HG02610 (cell line): ENCODE measurements around the gene CABP2.
"Not testable (repeated sequence)": the region's sequence is repeated elsewhere in the genome, so short reads cannot be mapped to it uniquely, and the experiment has no call there.

Source experiments
- ATAC-seq: cut with Tn5 transposase; IDR thresholded peaks from one replicate; pipeline ENCODE4 v1.9.1; 2021; ENCODE audit warnings: mild to moderate bottlenecking, moderate library complexity; ENCODE audit not compliant: unreplicated experiment

CABP2 gene

GRCh38 chr11:67522844-67523555 lies at the start of gene CABP2:
CABP2 (minus strand) TSS chr11:67523446; CDS start chr11:67523326, 120 bp downstream.
- no peak for ATAC-seq

DNA sequence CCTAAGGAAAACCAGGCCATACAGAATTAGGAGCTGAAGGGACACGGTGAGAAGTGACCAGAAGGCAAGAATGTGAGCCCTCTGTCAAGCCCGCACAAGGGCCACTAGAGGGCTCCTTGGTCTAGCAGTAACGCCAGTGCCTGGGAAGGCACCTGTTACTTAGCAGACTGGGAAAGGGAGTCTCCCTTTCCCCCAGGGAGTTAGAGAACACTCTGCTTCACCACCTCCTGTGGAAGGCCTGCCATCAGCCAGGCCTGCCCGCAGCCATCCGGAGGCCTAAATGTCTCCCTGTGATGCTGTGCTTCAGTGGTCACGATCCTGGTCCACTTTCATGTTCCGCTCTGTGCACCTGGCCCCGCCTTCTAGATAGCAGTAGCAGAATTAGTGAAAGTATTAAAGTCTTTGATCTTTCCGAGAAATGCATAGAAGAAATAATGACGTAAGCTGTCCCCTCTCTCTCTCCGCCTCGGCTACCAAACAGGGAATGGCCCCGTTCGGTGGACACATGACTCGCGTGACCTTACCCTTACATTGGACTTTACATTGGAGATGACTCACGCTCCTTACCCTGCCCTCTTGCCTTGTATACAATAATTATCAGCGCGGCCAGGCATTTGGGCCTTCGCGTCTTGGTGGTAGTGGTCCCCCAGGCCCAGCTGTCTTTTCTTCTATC lies 49.6 kb upstream of the CABP2 start:
- no peak for ATAC-seq

DNA sequence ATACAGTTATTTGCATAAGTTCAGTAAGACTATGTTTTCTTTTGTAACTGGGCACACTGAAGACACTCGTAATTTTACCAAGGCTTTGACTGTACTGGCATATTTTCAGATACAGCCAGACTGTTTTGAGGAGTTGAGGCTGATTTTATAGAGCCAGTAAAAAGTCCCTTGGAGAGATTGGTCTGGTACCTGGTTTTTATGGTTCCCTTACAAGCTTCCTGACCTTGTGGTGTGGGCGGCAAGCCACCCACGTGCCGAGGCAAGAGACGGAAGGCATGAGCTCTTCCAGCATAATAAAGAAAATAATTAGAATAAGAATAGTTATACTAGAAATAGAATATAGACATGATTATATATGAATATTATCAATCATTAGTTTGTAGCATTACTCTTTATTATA lies 49.1 kb upstream of the CABP2 start:
- no peak for ATAC-seq

GRCh38 chr11:67571443-67571842 lies 48.2 kb upstream of the CABP2 start:
- ATAC-seq, result no peak

DNA sequence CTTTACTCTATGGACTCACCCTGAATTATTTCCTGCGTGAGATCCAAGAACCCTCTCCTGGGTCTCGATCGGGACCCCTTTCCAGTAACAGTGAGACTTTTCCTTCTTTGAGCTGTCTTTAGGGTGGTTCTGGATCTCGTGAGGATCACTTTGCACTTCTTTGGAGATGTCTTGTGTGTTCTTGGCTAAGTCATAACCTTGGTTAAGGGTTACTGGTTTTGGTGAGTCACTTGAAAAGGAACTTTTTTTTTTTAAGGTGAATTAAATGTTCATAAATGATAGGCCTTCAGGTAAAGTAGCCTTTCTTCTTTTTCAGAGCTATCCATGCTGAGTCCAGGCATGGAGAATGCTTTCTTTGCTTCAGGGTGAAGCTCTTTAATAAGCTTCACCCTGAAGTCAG lies 41.0 kb upstream of the CABP2 start:
- ATAC-seq, result no peak

DNA sequence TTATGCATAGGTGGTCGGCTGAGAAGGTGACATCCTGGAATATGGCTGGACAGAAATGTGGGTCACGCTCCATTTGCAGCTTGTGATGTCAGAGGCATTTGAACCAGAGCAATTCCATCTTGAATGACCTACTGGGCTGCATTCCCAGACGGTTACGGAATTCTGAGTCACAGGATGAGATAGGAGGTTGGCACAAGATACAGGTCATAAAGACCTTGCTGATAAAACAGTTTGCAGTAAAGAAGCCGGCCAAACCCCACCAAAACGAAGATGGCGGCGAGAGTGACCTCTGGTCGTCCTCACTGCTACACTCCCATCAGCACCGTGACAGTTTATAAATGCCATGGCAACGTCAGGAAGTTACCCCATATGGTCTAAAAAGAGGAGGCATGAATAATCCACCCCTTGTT lies 40.5 kb upstream of the CABP2 start:
- not testable (repeated sequence) for ATAC-seq

DNA sequence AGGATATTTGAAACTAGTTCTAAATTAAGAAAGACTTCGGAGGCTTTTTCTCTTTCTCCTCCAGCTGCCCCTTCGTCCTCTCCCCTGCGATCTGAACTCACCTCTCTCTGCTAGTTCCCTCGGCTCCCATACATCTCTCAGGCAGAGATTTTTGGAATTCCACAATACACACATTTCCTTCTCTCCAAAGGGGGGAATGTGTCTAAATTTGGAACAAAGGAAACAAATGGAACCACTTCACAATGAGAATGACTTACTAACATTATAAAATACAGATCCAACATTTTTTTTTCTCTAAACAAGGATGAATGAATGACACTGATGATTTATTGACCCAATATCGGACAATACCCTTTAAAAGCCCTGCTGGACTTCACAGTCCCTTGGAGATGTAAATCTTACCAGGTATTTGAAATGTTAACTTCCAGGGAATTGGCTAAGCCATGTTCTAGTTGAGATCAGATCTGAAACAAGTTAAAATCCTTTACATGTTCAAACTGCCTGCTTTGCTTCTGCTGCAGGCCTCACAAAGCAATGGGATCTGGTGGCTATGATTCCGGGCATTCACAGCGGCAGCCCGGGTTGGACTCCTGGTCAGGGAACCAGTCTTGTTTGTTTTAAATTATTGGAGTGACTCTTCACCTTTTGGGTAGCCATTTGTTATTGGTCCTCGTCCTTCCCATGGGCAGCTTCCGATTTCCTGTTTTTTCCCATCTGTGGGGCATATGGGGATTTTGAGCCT lies 39.9 kb upstream of the CABP2 start:
- ATAC-seq, result no peak

- ATAC-seq, result peak; percentile 62
These were observed 38.8 kb upstream of the CABP2 start for GRCh38 chr11:67561971-67562619.

DNA sequence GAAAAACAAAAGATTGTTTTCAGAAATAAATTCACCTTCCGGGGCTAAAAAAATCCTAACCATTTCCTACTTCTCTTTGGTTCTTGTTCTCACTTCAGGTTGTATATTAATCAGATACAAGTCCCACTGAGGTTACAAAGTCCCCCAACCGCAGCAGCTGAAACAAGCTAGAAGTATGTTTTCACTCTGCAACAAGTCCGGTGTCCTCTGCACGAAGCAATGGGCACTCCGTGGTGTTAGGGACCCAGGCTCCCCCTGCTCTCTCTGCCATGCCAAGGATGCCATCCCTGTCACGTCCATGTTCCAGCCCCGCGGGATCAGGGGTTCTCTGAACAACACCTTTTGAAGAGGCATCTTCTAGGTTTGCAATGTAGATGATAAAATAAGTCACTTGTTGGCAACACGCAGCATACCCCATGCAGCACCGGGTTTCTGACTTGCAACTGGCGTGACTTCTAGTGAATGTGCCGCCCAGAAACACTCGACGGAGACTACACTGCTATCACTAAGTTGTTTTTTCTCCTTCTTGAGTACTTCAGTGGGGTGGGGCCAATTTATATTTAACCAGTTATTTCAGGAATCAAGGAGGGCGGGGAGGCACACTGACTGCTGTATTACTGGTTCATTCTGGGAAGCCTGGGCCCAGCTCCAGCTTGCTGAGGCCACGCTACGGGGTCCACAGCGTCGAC lies 35.0 kb upstream of the CABP2 start:
- no peak for ATAC-seq

- ATAC-seq, result no peak
These were observed 33.0 kb upstream of the CABP2 start for GRCh38 chr11:67556244-67556643.

DNA sequence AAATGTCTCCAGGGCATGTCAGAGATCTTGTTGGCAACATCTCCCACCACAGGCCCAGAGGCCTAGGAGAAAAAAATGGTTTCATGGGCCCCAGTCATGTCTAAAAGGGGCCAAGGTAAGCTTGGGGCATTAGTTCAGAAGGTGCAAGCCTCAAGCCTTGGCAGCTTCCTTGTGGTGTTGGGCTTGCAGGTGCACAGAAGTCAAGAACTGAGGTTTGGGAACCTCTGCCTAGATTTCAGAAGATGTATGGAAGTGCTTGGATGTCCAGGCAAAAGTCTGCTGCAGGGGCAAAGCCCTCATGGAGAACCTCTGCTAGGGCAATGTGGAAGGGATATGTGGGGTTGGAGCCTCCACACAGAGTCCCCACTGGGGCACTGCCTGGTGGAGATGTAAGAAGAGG lies 28.5 kb upstream of the CABP2 start:
- not testable (repeated sequence) for ATAC-seq

DNA sequence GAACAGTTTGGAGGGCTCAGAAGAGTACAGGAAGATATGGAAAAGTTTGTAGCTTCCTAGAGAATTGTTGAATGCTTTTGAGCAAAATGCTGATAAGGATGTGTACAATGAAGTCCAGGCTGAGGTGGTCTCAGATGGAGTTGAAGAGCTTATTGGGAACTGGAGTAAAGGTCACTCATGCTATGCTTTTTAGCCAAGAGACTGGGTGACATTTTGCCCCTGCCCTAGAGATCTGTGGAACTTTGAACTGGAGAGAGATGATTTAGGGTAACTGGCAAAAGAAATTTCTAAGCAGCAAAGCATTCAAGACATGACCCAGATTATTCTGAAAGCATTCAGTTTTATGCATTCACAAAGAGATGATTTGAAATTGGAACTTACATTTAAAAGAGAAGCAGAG lies 27.9 kb upstream of the CABP2 start:
- ATAC-seq, result no peak

DNA sequence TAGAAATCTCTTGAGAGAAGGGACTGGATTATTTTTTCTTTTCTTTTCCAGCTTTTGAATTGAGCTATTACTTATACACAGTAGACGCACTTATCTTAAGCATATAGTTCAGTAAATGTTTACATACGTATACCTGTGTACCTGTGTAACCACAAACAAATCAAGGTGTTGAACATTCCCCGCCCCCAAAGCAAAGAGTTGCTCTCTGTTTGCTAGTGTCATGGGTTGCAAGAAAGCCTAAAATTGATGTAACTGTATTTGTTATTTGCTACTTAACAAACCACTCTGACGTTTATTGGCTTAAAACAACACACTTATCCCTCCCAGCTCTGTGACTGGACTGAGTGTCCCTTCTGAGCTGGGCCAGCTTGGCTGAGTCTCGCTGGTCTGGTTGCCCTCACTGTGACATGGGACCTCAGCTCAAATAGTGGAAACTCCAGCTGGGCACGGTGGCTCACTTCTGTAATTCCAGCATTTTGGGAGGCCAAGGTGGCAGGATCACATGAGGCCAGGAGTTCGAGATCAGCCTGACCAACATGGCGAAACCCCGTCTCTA lies 25.4 kb upstream of the CABP2 start:
- no peak for ATAC-seq

GRCh38 chr11:67548112-67548511 lies 24.9 kb upstream of the CABP2 start:
- not testable (repeated sequence) for ATAC-seq

DNA sequence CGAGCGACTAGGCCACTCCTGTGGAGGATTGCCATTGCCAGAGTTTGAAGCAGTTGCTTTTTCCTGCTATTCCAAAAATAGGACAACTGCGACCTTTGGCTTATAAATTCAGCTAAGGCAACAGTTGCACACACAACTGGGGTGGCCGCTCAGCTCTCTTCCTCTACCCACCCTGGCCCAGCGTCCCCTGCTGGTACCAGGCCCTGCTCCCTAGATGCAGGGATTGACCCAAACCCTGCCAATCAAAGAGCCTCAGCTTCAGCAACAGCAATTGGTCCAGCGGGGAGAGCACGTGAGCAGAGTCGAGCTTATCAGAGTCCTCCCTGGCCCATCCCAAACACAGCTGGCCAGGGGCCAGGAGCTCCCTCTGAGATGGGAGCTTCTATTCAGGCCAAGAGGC lies 22.0 kb upstream of the CABP2 start:
- no peak for ATAC-seq

- no peak for ATAC-seq
These were observed 21.5 kb upstream of the CABP2 start for GRCh38 chr11:67544616-67545242.

DNA sequence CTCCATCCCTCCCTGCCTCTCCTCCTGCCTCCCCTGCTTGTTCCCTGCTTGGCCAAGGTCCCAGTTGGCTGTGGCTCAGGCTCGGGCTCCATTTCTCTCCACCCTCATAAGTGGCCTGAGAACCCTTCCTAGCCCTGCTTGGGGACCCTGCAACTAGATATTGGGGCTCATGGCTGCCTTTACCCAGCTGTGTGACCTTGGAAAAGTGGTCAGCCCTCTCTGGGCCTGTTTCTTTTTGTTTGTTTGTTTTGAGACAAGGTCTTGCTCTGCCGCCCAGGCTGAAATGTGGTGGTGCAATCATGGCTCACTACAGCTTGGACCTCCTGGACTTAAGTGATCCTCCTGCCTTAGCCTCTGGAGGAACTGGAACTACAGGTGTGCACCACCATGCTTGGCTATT lies 20.3 kb upstream of the CABP2 start:
- ATAC-seq, result no peak

DNA sequence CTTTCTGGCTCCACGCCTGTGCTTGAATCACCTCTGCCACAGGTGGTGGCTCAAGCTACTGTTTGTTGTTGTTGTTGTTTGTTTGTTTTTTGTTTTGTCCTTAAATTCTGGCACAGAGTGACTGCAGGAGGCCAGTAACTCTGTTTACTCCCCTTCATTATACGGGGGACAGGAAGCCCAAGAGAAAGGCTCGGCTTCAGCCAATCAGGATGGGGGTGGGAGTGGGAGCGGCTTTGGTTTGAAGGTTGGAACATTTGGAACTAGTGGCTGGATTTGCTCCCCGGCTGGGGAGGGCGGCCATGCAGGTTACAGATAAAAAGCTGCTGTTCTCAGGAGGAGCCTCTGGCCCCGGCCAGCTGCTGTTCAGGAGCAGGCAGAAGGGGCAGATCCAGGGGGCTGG lies 19.7 kb upstream of the CABP2 start:
- ATAC-seq, result no peak

DNA sequence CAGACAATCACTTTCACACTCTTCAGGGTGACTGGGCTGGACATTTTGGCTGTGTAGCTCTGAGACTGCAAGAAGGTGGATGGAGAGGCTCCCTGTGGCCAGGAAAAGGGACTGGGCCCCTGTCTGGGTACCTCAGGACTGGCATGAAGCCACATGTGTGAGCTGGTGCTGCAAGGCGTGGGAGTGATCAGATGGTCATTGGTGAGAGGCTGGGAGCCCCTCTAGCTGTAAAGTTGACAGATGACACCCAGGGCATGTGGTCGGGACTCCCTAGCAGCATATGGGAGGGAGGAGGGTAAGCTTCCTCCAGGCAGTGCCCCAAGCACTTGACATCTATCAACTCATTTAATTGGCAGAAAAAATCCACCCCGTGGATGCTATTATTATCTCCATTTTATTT lies 18.9 kb upstream of the CABP2 start:
- no peak for ATAC-seq

DNA sequence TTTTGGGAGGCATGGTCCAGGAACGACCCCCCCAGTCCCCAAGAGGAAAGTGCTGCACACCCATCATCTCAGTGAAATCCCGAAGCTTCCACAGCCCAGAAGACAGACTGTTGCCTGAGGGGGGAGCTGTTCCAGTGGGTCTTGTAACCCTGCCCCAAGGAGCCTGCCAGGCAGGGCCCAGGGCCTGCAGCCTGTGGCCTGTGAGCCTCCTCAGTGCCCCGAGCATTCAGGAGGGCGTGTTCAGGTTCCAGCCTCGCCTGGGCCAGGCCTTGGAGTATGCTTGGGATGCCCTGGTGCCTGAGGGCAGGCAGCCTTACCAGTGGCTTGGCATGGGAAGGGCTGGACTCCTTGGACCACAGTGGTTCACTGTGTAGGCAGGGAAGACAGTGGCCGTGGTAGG lies 18.0 kb upstream of the CABP2 start:
- no peak for ATAC-seq
